WI38 (cell line): Measurements from ENCODE around the gene PRKCZ.
"Not testable (repeated sequence)": the region's sequence is repeated elsewhere in the genome, so short reads cannot be mapped to it uniquely, and the experiment has no call there.

ENCODE experiments used
- H3K4me3 ChIP-seq: 2 replicates; pipeline ENCODE4 v1.5.1; 2011; ENCODE audit warnings: low read depth, mild to moderate bottlenecking, control low read depth, low read length
- CTCF ChIP-seq: IDR thresholded peaks from 2 replicates; pipeline ENCODE4 v1.5.1; 2012; ENCODE audit warnings: low read depth, mild to moderate bottlenecking, control low read depth, low read length

PRKCZ gene

GRCh38 chr1:2135941-2136340 is 85.7 kb downstream of the PRKCZ start:
- no peak for TF ChIP-seq CTCF
- no peak overlapping the region for H3K4me3 ChIP-seq

GRCh38 chr1:2136386-2137235 is 86.4 kb downstream of the PRKCZ start:
- no peak overlapping the region for H3K4me3 ChIP-seq
- no peak for TF ChIP-seq CTCF

GRCh38 chr1:2137257-2138121 is 87.3 kb downstream of the PRKCZ start:
- TF ChIP-seq CTCF = no peak
- no peak overlapping the region for H3K4me3 ChIP-seq

GRCh38 chr1:2139156-2139555 is 88.9 kb downstream of the PRKCZ start:
- H3K4me3 ChIP-seq = not testable (repeated sequence)

GRCh38 chr1:2141025-2141424 is 90.8 kb downstream of the PRKCZ start:
- no peak overlapping the region for H3K4me3 ChIP-seq
- TF ChIP-seq CTCF = no peak

GRCh38 chr1:2143814-2144500 is 93.7 kb downstream of the PRKCZ start:
- TF ChIP-seq CTCF = no peak
- no peak overlapping the region for H3K4me3 ChIP-seq

GRCh38 chr1:2144501-2145090 is 94.4 kb downstream of the PRKCZ start:
- no peak overlapping the region for H3K4me3 ChIP-seq
- TF ChIP-seq CTCF = no peak
